SU-DHL-6 (cell line): ENCODE measurements around the gene F9.

Experiments used
- CTCF ChIP-seq: fragments of 200-600 bp; sonication (generic); IDR thresholded peaks from one replicate; pipeline ENCODE4 v1.5.1; 2017; ENCODE audit warnings: antibody characterized with exemption, mild to moderate bottlenecking, low read length, moderate library complexity; ENCODE audit not compliant: insufficient read depth, poor library complexity, severe bottlenecking
- EZH2phosphoT487 ChIP-seq: fragments of 200-600 bp; sonication (generic), shearing (Covaris generic); conservative IDR thresholded peaks from 2 replicates; pipeline ENCODE4 v1.6.1; 2018; ENCODE audit warnings: mild to moderate bottlenecking, antibody characterized with exemption, low read length, moderate library complexity, mixed read lengths

GRCh38 chrX:139495324-139495723 lies 35.2 kb upstream of the F9 start:
- TF ChIP-seq CTCF = no peak
- no peak for TF ChIP-seq EZH2phosphoT487
